GM19372 (cell line): ENCODE data around the gene NEURL4.

Experiments used
- ATAC-seq: cut with Tn5 transposase; IDR thresholded peaks from one replicate; pipeline ENCODE4 v1.9.1; 2021; ENCODE audit warnings: mild to moderate bottlenecking, low read depth, moderate library complexity; ENCODE audit not compliant: unreplicated experiment

NEURL4 gene

DNA sequence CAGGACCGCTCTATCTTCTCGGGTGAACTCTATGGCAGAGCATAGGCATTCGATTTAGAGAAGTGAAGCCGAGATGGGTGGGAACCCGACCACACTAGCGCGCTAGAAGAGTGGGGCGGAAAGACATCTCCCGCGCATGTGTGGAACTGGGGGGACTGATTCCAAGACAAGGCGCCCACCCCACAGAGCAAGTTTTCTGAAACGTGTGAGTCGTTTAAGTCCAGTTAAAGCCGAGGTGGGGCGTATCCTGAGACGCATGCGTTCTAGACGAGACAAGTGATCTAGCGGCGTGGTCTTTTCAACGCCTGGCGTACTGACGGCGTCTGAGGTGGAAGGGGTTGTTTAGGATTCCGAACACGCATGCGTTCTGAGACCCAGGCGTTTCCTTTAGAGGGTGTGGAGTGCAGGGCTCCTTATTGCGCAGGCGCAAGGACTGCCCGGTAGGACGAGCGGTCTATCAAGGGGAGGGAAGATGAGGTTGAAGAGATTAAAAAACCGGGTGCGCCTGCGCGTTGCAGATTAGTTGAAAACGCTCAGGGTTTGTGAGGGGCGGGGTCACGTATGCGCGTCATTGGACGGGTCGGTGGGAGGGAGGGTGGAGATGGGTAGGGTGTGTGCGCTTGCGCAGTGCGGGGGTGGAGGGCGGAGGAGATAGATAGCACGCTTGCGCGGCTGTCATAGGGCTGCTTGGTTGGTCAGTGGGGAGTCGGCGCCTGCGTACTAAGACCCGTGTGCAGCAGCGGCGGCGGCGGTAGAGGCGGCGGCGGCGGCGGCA is 22.0 kb downstream of the NEURL4 start, which contains the start of gene EIF5A:
TSS of gene EIF5A (plus strand) at position 718 of the 775 bp plus-strand sequence. CDS start 2,008 bp downstream, outside the sequence.
- ATAC-seq = peak; percentile 64

DNA sequence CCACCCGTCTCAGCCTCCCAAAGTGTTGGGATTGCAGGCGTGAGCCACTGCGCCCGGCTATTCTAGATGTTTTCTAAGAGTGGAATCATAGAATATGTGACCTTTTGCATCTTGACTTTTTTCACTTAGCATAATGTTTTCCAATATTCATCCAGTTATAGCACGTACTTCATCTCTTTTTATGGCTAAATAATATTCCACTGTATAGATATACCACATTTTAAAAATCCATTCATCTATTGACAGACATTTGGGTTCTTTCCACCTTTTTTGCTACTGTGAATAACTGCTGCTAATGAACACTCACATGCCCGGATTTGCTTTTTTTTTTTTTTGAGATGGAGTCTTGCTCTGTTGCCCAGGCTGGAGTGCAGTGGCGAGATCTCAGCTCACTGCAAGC is 25.0 kb downstream of the NEURL4 start:
- no peak for ATAC-seq

DNA sequence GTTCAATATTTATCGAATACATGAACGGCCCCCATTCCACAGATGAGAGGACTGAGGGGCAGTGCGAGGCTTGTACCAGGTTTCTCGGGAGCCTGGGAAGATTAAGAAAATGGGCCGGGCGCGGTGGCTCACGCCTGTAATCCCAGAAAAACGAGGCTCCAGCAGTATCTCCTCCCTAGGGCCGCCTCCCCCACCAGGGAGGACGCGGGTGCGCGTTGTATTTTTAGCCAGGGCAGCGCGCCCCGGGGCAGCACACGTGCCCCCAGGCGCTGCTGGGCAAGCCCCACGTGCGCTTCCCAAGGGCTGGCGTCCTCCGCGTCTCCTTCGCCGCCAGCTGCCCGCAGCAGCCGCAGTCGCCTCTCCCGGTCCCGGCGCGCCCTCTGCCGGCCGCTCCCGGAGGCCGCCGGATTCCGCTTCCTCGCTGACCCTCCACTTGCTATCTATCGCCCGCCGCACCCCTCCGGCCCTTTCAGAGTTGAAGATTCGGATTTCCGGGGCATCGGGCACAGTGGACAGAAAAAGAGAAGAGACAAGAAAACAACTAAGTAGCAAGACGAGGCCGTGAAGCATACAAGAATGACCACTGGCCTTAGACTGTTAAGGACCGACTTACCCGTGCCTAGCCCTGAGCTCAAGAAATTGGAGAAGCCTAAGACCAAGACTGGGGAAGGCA is 32.8 kb downstream of the NEURL4 start:
- no peak for ATAC-seq

DNA sequence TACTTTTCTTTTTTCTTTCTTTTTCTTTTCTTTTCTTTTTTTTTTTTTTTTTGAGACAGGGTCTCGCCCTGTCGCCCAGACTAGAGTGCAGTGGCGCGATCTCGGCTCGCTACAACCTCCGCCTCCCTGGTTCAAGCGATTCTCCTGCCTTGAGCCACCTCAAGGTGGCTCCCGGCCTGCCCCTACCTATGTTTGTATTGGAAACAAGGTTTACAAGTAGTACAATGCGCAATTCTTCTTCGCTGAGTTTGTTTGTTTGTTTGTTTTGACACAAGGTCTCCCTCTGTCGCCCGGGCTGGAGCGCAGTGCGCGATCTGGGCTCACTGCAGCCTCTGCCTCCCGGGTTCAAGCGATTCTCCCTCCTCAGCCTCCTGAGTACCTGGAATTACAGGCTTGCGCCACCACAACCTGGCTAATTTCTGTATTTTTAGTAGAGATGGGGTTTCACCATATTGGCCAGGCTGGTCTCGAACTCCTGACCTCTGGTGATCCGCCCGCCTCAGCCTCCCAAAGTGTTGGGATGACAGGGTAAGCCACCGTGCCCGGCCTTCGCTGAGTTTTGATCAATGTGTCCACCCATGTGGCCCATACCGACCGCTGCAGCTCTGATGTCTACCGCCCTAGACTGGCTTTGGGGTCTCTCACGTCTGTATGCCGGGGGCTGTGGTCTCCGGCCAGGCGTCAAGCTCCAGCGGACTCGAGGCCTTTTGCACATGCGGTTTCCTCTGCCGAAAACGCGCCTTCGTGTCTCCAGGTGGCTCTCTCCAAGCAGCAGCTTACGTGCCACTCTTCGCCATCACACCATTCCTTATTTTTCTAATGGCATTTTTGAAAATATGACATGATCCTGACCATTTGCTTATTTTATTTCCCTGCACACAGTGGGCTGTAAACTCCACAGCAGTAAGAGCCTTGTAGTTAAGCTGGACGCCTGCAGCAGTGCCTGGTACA is 33.6 kb downstream of the NEURL4 start:
- ATAC-seq = no peak

DNA sequence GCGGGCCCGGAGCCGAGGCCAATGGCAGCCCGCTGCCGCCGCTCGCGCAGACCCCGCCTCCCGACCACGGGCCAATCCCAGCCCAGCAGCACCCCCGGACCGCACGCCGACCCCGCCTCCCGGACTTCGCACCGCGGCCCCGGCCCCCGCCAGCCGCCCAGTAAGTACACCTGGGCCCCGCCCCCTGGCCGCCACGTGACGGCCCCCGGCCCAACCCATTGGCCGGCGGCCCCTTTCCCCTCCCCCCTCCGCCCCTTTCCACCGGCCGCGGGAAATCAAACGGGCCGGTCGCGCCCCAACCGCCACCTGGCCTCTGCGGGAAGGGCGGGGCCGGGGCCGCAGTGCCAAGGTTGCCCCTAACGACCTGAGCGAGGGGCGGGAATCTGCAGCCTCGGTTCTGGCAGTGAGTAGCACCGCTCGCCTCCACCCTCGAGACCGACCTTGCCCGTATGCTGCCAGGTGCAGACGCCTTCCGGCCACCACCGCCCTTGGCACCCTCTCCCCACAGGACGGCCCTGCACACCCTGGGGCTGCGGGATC is 34.5 kb downstream of the NEURL4 start, which contains the start of gene YBX2:
TSS of gene YBX2 (minus strand) at position 26 of the 540 bp plus-strand sequence. CDS start 139 bp downstream, outside the sequence.
- no peak for ATAC-seq

DNA sequence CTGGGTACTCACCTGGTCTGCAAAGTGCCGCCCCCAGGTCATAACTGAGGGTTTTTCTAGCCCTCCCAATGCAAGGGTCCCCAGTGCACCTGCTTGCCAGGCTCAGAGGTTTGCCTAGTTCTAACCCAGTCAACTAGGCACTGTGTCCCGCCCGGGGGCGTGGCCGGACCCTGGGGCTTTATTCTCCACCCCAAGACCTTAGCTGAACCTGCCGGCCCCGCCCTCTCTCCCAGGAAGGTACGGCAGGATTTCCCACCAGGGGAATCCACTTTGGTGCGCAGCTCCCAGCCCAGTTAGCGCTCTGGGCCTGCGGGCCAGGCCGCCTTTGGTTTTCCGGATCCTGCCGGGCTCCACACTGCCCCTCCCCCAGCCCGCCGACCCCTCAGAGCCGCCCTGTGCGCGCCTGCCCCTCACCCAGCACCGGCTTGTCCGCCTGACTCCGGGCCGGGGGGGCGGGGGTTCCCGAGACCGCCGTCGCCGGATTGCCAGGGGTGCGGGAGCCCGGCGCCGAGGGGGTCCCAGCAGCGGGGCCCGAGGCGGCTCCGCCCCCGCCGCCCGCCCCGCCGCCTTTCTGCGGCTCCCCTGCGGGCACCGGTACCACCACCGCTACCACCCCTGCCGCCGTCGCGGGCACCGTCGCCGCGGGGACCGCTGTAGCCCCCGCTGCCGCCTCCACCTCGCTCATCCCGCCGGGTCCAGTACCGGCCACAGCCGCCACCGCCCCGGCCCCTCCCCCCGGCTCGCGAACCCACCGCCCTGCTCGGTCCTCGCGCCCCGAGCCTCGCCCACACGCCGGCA is 35.1 kb downstream of the NEURL4 start:
- ATAC-seq = no peak

DNA sequence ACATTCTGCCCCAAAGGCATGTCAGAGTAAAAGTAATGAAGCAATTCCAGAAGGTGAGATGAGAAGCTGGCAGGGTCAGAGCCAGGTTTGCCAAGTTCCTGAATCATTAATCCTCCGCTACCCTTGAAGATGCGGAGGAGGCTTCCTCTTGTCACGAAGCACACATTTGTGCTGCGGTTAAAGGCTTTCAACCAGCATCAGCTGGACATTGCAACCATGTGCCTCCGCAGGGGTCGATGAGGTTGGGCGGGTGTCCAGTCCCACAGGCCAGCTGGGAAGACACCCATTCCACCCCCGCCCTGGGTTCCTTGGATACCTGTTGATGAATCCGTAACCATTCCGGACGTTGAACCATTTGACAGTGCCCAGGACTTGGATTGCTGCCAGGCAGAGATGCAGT is 36.0 kb downstream of the NEURL4 start:
- ATAC-seq = no peak

DNA sequence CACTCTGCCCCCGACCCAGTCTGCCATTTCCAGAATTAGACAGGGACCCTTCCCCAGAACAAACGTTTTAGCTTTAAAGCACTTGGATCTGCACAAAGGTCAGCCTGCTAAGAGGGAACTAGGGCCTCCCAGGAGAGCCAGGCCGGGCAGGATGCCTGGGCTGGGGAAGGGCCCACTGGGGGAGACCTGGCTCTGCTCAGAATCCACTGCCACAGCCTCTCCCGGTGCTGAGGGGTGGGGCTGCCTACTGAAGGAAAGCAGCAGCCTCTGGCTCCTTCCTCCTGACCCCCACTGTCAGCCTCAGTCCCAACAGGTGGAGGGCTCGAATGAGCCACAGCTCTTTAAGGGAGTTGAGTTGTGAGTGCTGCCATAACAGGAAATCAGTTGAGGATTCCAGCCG is 36.4 kb downstream of the NEURL4 start:
- ATAC-seq = no peak

DNA sequence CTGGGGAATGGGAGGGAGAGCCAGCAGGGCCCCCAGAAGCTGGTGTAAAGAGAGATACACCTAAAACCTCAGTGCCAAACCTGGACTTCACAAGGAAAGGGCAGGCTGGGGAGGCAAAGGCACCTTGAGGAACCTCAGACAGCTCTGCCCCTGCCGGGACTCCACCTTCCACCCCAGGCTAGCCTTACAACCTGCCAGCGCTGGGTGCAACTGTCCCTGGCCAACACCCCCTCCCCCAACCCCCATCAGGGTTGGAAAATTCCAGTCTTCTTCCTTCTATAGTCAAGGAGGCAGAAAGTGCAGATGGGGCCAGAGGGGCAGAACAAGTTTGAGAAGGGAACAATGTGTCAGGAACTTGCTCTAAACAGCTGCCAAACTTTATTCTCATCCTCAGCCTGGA is 36.9 kb downstream of the NEURL4 start:
- no peak for ATAC-seq

DNA sequence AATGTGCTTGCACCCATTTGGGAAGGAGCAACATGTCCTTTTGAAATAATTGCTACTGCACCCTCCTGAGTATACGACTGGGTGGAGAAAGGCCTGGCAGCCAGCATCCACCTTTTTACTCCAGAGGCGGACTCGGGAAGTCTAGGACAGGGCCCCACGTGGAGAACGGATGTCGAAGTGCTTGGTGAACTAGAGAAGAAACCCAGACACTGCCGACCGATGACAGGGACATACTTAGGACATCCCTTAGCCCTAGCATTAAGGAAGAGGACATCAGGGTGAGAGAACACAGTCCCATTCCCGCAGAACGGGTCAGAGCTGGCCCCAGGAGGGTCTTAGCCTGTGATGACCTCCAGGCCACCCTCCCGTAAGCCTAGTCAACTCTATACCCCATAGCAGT is 38.5 kb downstream of the NEURL4 start:
- no peak for ATAC-seq

DNA sequence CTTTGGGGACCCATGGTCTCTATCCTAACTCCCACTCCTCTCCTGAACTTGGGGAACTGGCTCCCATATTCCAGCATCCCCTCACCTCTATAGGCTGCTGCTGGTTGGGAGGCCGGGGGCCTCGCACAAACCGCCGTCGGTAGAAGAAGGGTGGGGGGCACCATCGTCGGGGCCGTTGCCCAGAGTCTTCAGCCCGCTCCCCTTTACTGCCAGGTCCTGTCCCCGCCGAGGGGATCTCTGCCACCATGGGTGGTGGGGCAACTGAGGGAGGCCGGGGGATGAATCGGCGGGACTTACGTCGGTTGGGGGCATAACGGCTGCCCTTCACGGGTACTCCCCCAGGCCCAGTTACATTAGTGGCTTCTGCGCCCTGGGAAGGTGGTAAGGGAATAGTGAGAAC is 39.0 kb downstream of the NEURL4 start:
- no peak for ATAC-seq

DNA sequence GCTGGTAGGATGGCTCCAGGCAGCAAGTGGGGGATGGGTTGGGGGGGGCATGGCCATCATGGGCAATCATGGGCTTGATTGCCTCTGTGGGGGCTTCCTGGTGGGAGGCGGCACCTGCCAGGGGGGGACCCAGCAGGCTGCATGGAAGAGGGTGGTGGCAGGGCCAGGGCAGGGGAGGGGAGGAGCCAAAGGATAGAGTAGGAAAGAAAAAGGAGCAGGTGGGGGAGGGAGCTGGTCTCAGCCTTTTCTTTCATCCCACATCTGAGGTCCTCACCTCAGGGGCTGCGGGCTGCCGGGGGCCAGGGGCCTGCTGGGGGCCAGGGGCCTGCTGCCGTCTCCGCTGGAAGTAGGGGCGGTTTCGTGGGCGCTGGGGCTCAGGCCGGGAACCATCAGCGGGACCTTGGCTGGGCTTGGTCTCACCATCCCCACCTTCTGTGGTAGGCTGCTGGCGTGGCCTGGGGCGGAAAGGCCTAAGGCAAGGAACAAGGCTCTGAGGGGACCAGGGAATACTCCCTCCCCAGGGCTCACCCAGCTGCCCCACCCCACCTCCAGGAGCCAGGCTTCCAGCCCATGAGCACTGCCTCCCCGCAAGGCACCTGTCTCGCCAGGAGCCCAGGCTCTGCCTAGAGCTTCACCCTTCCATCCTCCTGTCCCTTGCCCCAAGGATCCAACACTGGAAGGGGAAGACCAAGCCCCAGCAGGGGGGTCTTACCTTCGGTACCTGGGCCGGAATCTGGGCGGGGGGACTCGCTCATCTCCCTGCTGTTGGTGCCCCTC is 39.7 kb downstream of the NEURL4 start:
- ATAC-seq = no peak

DNA sequence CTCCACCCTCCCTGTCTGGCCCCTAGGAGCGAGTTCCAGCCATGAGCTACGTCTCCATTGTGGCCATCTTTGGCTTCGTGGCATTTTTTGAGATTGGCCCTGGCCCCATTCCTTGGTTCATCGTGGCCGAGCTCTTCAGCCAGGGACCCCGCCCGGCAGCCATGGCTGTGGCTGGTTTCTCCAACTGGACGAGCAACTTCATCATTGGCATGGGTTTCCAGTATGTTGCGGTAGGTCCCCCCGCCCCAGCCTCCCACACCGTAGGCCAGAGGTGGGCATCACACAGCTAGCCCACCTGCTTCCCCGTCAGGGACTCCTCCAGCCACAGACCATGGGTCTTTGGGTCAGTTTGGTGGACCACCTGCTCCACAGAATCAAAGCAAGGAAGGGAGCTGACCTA is 43.5 kb downstream of the NEURL4 start:
- no peak for ATAC-seq

DNA sequence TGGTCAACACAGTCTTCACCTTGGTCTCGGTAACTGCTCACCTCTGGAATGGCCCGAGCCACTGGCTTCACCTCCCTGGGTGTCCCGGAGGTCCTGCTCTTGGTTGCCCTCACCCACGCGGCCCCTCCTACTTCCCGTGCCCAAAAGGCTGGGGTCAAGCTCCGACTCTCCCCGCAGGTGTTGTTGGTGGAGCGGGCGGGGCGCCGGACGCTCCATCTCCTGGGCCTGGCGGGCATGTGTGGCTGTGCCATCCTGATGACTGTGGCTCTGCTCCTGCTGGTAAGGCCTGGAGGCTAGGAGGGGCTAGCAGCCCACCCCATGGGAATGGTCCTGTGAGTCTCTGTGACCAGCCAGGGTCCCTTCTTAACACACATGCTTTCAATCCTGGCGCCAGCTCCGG is 44.2 kb downstream of the NEURL4 start:
- ATAC-seq = no peak

DNA sequence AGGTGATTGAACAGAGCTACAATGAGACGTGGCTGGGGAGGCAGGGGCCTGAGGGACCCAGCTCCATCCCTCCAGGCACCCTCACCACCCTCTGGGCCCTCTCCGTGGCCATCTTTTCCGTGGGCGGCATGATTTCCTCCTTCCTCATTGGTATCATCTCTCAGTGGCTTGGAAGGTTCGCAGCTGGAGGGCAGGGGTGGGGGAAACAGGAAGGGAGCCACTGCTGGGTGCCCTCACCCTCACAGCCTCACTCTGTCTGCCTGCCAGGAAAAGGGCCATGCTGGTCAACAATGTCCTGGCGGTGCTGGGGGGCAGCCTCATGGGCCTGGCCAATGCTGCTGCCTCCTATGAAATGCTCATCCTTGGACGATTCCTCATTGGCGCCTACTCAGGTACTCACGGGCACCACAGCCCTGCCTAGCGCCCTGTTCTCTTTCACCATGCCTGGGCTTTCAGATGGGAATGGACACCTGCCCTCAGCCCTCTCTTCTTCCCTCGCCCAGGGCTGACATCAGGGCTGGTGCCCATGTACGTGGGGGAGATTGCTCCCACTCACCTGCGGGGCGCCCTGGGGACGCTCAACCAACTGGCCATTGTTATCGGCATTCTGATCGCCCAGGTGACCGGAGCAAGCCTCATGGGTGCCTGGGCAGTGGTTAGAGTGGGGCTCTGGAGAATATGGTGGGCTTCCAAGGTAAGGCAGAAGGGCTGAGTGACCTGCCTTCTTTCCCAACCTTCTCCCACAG is 45.5 kb downstream of the NEURL4 start:
- ATAC-seq = no peak

DNA sequence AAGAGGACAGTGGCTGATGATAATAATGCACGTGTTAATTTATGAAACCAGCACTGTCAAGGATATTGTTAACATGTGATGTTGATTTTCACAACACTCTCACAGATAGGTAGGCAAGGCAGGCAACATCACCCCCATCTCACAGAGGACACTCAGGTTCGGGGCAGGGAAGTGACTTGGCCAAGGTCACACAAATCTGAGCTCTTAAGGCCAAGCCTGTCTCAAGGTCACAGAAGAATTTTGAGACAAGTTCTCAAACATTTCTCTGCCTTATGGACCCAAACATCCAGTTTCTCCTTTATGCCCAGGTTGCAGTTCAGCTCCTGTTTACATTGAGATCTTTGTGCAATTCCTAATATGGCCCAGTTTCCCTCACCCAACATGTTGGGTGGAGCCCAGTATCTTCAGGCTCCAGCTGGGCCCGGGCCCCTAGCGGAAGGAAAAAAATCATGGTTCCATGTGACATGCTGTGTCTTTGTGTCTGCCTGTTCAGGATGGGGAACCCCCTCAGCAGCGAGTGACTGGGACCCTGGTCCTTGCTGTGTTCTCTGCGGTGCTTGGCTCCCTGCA is 46.3 kb downstream of the NEURL4 start:
- no peak for ATAC-seq

DNA sequence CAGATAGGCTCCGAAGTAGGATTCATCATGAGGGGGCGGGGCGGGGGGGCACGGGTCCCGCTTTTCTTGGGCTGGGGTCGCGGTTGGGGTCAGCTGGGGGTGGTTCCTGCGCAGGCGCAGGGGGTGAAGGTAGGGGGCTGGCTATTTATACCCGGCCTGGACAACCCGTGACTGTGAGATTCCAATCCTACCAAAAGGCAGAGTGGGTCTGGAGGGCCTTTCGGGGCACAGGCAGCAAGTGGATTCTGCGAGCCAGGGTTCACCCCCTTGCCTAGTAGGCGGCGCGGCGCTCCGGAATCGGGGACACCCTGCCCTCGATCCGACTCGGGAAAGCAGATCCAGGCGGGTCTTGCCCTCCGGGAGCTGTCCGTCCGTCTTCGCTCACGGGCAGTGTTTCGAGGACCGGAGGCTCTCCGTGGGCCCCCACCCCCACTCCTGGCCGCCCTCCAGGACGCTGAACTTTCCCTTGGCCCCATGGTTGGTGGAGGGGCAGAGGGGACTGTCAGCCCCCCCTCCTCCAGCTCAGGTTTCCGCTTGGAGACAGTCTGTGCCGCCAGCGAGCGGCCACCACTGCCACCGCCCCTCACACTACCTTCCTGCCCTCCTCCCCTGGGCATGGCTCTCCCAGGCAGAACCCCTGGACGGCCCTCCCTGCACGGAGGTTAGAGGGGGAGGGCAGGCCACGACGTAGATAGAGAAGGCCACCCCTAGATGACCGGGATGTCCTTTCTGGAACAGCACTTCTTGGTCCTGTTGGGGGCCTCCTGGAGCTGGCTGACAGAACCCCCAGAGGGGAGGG is 47.0 kb downstream of the NEURL4 start:
- ATAC-seq = no peak
